Measurements from ENCODE around the gene LIFR.

The LIFR gene

GRCh38 chr5:38509185-38509584 is 47.3 kb downstream of the LIFR start:
- TF ChIP-seq CTCF (IDR thresholded peaks at IDR 0.05; ENCODE audit: insufficient read depth, low read length, missing control alignments): no peak
- H3K4me3 ChIP-seq (ENCODE audit: low read depth, low read length): no peak overlapping the region
- POLR2A ChIA-PET: no interaction called here
- CTCF ChIA-PET: interaction anchor here (0.8 to 3.0 kb wide), 7 partner anchors 8 to 301 kb away, joined by 3 to 14 read pairs (median 4); no protein-coding TSS in a partner anchor
- DNase-seq (ENCODE audit: low read depth, low spot score): peak; percentile 79

- DNase-seq (ENCODE audit: low read depth, low spot score): no peak
- ChIA-PET POLR2A (no interaction called here), CTCF (interaction anchor here (1.2 kb wide), 1 partner anchor 9 kb away, joined by 5 read pairs; no protein-coding TSS in a partner anchor)
- no peak overlapping the region for H3K4me3 ChIP-seq (ENCODE audit: low read depth, low read length)
- TF ChIP-seq CTCF (IDR thresholded peaks at IDR 0.05; ENCODE audit: insufficient read depth, low read length, missing control alignments): no peak
Measured at GRCh38 chr5:38506302-38506701, 50.1 kb downstream of the LIFR start.

- POLR2A ChIA-PET: no interaction called here
- peak; percentile 5 for DNase-seq (ENCODE audit: low read depth, low spot score)
- no peak for TF ChIP-seq CTCF (IDR thresholded peaks at IDR 0.05; ENCODE audit: insufficient read depth, low read length, missing control alignments)
- CTCF ChIA-PET: interaction anchor here (1.0 to 1.4 kb wide), 3 partner anchors 9 to 59 kb away, joined by 3 to 5 read pairs (median 4); no protein-coding TSS in a partner anchor
- H3K4me3 ChIP-seq (ENCODE audit: low read depth, low read length): no peak overlapping the region
Measured at GRCh38 chr5:38500573-38501260, 55.7 kb downstream of the LIFR start.

- peak; percentile 15 for TF ChIP-seq CTCF (IDR thresholded peaks at IDR 0.05; ENCODE audit: insufficient read depth, low read length, missing control alignments)
- DNase-seq (ENCODE audit: low read depth, low spot score): no peak
- ChIA-PET CTCF (interaction anchor here (1.2 kb wide), 1 partner anchor 312 kb away, joined by 8 read pairs; no protein-coding TSS in a partner anchor), POLR2A (no interaction called here)
- no peak overlapping the region for H3K4me3 ChIP-seq (ENCODE audit: low read depth, low read length)
Measured at GRCh38 chr5:38497946-38498345, 58.5 kb downstream of the LIFR start.

GRCh38 chr5:38494763-38495162 is 61.7 kb downstream of the LIFR start:
- ChIA-PET POLR2A (interaction anchor here (0.6 kb wide), 1 partner anchor 350 kb away, joined by 5 read pairs; no protein-coding TSS in a partner anchor), CTCF (interaction anchor here (0.9 kb wide), 1 partner anchor 9 kb away, joined by 4 read pairs; no protein-coding TSS in a partner anchor)
- no peak for TF ChIP-seq CTCF (IDR thresholded peaks at IDR 0.05; ENCODE audit: insufficient read depth, low read length, missing control alignments)
- no peak for DNase-seq (ENCODE audit: low read depth, low spot score)
- no peak overlapping the region for H3K4me3 ChIP-seq (ENCODE audit: low read depth, low read length)

- CTCF ChIA-PET: interaction anchor here (0.9 to 1.0 kb wide), 2 partner anchors 10 kb away, joined by 3 to 4 read pairs; no protein-coding TSS in a partner anchor
- POLR2A ChIA-PET: interaction anchor here (0.6 kb wide), 1 partner anchor 351 kb away, joined by 5 read pairs; no protein-coding TSS in a partner anchor
- H3K4me3 ChIP-seq (ENCODE audit: low read depth, low read length): no peak overlapping the region
- DNase-seq (ENCODE audit: low read depth, low spot score): no peak
- TF ChIP-seq CTCF (IDR thresholded peaks at IDR 0.05; ENCODE audit: insufficient read depth, low read length, missing control alignments): no peak
Measured at GRCh38 chr5:38494175-38494574, 62.3 kb downstream of the LIFR start.
